Activated CD4-positive, alpha-beta T cell treated with anti-CD3 and anti-CD28 coated beads, Interleukin-2, amount 50 U/mL, for 4 hours (primary cell): ENCODE results near the gene SLC6A19.

Experiments used
- DNase-seq, 2 experiments: peaks; one replicate each; pipeline ENCODE4 v3.0.0-alpha.2; 2020

SLC6A19 gene

DNA sequence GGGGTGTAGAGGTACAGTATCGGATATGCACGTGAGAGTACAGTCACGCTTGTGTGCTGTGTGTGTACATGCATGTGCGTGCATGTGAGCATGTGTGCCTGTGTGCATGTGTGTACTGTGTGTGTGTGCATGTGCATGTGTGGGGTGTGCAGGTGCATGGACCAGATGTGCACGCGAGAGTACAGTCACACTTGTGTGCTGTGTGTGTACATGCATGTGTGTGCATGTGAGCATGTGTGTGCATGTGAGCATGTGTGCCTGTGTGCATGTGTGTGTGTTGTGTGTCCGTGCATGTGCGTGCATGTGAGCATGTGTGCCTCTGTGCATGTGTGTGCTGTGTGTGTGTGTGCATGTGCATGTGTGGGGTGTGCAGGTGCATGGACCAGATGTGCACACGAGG lies 10.3 kb downstream of the SLC6A19 start:
- DNase-seq: no peak

GRCh38 chr5:1212271-1212670 lies 10.9 kb downstream of the SLC6A19 start:
- no peak for DNase-seq

GRCh38 chr5:1212881-1213280 lies 11.5 kb downstream of the SLC6A19 start:
- no peak for DNase-seq

GRCh38 chr5:1213508-1214162 lies 12.2 kb downstream of the SLC6A19 start:
- DNase-seq: no peak

DNA sequence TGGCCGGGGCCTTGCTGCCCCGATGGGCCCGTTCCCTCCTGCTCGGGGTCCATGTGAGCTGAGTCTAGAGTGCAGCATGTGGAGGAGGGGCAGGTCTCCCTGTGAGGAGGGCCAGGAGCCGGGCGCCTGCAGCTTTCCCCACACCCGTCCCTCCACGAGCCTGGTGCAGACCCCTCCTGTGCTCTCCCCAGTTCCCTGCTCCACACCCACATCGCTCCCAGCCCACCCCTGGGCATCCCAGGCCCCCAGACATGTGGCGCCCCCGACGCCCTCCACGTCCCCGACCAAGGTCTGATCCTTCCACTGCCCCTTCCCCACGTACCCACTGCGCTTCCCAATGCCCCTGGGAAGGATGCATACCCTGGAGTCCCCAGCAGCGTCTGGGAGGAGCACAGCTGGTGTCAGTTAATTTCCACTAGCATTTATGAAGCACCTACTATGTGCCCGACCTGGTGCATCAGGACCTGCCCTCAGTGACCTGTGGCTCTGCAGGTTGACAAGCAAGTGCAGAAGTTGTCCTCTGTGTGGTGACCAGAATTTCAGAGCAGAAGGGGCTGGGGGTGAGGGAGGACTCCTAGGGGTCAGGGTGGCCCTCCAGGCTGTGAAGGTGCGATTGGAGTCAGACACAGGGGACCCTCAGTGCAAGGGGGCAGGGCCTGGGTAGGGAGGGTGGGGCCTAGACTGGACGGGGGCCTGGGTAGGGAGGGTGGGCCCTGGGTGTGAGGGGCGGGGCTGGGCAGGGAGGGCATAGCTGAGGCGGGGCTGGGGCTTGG lies 13.0 kb downstream of the SLC6A19 start:
- DNase-seq: no peak

DNA sequence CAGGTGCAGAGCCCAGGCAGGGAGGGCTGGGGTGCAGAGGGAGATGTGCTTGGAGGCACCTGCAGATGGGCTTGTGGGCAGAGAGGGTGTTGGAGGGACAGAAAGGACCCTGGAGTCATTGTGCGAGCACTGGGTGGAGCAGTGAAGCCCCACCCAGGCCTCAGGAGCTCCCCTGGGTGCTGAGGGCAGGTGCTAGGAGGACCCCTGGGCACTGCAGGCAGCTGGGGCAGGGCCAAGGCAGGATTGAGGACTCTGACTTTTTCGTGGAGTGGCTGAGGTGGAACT lies 13.5 kb downstream of the SLC6A19 start:
- DNase-seq: no peak

DNA sequence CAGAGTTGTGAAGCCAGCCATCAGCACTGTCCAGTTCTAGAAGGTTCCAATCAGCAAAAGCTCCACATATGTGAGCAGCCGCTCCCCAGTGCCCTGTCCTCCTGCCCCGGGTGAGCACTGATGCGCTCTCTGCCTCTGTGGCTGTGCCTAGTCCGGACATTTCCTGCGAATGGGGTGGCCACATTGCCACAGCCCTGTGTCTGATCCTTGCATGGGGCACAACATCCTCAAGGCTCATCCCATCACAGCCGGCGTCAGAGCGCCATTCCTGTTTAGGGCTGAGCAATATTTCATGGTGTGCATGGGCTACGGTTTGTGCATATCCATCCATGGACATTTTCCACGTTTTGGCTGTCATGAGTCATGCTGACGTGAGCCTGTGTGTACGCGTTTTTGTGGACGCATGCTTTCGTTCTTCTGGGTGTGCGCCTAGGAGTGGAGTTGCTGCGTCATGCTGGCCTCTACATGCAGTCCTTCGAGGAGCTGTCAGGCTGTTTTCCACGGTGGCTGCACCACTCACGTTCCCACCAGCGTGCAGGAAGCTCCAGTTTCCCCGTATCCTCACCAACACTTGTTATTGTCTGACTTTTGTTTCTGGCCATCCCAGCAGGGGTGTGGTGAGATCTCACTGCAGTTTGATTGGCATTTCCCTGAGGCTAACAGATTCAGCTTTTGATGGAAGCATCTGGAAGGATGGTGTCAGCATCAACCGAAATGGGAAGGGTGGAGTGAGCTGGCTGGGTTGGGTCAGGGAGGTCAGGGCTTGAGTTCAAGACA lies 14.1 kb downstream of the SLC6A19 start:
- DNase-seq: no peak

- DNase-seq: no peak
Measured at GRCh38 chr5:1216211-1216917, 15.0 kb downstream of the SLC6A19 start.

- DNase-seq: no peak
Measured at GRCh38 chr5:1216918-1217295, 15.5 kb downstream of the SLC6A19 start.

DNA sequence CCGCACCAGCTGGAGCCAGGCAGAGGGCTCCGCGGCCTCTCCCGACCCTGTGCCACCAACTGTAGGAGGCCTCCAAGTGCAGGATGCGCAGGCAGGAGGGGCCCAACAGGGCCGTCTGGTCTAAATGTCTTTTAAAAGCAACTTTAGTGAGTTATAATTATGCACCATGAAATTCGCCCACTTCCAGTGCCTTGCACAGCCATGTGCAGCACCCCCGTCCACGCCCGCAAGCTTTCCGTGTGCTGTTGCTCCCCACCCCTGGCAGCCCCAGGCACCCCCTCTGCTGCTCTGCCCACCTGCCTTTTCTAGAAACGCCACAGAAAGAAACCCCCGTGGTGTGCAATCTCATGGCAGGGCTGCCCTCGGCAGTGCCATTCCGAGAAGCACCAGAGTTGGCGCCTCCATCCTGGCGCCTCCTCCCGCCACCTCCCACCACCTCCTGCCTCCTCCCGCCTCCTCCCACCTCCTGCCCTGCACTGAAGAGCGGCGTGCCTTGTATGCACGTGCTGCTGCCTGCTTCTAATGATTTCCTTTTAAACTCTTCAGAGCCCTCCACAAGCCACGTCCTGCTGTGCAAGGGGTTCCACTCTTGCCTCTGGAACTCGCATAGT lies 16.3 kb downstream of the SLC6A19 start:
- DNase-seq: no peak

DNA sequence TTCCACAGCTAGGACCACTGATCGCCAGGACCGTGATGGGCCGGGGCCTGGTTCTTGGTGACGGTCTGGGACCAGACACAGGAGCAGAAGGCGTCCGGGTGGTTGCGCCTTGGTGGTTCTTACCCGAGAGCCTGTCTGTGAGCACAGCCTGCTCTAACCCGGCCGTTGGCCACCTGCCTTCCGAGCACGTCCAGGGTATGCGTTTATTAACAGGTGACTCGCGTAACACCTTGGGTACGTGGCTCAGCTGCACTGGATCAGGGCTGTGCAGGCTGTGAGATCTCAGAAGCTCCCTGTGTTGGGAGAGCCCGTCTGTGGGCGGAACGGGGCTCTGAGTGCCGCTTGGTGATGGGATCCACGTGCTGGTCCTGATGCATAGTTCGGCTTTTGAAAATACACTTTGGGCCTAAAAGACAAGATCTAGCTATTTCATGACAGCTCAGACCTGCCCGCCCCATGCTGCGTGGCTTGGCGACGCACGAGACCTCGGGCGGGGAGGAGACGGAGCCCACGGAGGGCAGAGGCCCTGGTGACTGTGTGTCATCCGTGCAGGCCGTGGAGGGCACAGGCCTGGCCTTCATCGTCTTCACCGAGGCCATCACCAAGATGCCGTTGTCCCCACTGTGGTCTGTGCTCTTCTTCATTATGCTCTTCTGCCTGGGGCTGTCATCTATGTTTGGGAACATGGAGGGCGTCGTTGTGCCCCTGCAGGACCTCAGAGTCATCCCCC lies 17.1 kb downstream of the SLC6A19 start:
- no peak for DNase-seq

DNA sequence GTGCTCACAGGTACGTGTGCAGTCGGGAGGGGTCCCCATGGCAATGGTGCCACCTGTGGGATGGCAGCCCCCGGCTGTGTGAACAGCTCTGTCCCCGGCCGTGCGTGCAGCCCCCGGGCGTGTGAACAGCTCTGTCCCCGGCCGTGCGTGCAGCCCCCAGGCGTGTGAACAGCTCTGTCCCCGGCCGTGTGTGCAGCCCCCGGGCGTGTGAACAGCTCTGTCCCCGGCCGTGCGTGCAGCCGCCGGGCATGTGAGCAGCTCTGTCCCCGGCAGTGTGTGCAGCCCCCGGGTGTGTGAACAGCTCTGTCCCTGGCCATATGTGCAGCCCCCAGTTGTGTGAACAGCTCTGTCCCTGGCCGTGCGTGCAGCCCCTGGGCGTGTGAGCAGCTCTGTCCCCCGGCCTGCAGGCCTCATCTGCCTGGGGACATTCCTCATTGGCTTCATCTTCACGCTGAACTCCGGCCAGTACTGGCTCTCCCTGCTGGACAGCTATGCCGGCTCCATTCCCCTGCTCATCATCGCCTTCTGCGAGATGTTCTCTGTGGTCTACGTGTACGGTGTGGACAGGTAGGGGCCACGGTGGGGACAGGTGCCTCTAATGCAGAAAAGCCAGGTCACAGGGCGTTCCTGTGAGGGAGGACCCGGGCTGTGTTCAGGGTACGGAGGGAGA lies 17.8 kb downstream of the SLC6A19 start:
- no peak for DNase-seq

DNA sequence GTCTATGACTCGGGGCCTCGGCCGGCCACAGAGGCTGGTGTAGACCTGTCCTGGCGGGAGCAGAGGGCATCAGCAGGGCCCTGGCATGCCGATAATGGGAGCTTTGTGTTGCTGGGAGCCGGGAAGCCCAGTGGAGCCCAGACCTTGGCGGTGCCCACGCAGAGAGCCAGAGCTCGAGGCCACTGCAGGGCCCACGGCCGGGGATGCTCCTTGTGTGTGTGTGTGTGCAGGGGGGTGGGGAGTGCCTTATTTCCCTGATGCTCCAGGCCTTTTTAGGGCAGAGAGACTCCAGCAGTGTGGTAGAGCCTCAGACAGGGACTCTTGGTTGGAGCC lies 18.3 kb downstream of the SLC6A19 start:
- DNase-seq: no peak

DNA sequence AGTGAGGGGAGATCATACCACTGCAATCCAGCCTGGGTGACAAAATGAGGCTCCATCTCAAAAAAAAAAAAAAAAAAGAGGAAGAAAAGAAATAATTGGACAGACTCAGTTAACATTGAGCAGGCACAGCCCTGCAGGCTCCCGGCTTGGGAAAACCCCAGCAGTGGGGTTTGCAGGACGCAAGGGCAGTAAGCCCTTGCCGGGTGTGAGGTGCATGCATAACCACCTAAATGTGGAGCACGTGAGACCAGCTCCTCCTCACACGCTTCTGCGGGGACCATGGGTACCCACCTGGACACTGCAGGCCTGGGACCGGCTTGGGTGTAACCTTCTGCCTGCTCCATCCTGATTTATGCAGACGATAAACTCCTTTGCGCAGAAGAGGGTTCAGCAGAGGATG lies 19.0 kb downstream of the SLC6A19 start:
- DNase-seq: no peak

- no peak for DNase-seq
Measured at GRCh38 chr5:1220831-1221230, 19.4 kb downstream of the SLC6A19 start.

DNA sequence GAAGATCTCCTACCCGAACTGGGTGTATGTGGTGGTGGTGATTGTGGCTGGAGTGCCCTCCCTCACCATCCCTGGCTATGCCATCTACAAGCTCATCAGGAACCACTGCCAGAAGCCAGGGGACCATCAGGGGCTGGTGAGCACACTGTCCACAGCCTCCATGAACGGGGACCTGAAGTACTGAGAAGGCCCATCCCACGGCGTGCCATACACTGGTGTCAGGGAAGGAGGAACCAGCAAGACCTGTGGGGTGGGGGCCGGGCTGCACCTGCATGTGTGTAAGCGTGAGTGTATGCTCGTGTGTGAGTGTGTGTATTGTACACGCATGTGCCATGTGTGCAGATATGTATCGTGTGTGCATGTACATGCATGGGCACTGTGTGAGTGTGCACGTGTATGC lies 20.3 kb downstream of the SLC6A19 start:
- DNase-seq: no peak

- DNase-seq: no peak
Measured at GRCh38 chr5:1222147-1222546, 20.8 kb downstream of the SLC6A19 start.

GRCh38 chr5:1222621-1223277 lies 21.4 kb downstream of the SLC6A19 start:
- no peak for DNase-seq

- DNase-seq: no peak
Measured at GRCh38 chr5:1223278-1223670, 21.9 kb downstream of the SLC6A19 start.

DNA sequence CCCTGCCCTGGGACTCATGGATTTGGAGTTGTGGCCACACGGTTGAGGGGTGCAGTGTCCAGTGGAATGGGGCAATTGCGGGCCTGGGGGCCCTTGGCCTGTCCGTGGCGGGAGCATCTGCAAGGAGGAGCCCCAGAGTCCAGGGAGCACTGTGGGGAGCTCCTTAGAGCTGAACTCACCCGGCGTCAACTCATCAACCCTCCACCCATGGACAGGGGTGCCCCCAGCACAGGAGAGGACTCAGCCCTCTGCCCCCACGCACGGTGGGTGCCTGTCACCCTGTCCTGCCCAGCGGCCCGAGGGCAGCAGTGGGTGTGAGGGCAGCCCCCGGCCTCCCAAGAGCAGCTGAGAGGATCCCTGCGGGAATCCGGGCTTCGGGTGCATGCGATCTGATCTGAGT lies 23.2 kb downstream of the SLC6A19 start:
- no peak for DNase-seq

GRCh38 chr5:1225081-1225480 lies 23.7 kb downstream of the SLC6A19 start, which contains the start of gene SLC6A18:
TSS of gene SLC6A18 (plus strand) at chr5:1225381. CDS start at chr5:1225478, 97 bp downstream.
- no peak for DNase-seq
